Testis (tissue), 2 donors: ENCODE measurements around the gene IDUA.

ENCODE experiments used
- POLR2A ChIP-seq: fragments of 450-650 bp; IDR thresholded peaks from one replicate; pipeline ENCODE4 v1.6.1; 2017; ENCODE audit warnings: antibody characterized with exemption, mild to moderate bottlenecking, moderate library complexity
- TF ChIP-seq, protein P1 (sequence below), 3 experiments: fragments of 450-650 bp in 2 of 3; fragments of 200-600 bp in 1 of 3; sonication (generic) in 1 of 3; IDR thresholded peaks; one replicate each; pipeline ENCODE4 v1.5.1; 2016 to 2019; ENCODE audit warnings: antibody characterized with exemption in 3 of 3, mild to moderate bottlenecking in 2 of 3, moderate library complexity in 1 of 3

DNA sequence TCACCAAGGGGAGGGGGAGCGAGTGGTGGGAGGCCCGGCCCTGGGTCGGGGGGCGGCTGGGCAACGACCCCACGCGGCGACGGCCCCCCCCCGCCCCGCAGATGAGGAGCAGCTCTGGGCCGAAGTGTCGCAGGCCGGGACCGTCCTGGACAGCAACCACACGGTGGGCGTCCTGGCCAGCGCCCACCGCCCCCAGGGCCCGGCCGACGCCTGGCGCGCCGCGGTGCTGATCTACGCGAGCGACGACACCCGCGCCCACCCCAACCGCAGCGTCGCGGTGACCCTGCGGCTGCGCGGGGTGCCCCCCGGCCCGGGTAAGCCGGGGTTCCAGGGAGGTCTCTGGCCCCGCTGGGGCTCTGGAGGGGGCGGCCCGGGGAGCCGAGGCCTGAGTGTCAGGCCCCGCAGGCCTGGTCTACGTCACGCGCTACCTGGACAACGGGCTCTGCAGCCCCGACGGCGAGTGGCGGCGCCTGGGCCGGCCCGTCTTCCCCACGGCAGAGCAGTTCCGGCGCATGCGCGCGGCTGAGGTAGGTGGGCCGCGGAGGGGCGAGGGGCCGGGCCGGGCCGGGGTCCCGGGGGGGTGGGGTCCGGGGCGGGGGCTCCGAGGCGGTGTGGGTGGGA, 15.9 kb downstream of the IDUA start:
- TF ChIP-seq POLR2A, result no peak
- TF ChIP-seq, protein P1, sequence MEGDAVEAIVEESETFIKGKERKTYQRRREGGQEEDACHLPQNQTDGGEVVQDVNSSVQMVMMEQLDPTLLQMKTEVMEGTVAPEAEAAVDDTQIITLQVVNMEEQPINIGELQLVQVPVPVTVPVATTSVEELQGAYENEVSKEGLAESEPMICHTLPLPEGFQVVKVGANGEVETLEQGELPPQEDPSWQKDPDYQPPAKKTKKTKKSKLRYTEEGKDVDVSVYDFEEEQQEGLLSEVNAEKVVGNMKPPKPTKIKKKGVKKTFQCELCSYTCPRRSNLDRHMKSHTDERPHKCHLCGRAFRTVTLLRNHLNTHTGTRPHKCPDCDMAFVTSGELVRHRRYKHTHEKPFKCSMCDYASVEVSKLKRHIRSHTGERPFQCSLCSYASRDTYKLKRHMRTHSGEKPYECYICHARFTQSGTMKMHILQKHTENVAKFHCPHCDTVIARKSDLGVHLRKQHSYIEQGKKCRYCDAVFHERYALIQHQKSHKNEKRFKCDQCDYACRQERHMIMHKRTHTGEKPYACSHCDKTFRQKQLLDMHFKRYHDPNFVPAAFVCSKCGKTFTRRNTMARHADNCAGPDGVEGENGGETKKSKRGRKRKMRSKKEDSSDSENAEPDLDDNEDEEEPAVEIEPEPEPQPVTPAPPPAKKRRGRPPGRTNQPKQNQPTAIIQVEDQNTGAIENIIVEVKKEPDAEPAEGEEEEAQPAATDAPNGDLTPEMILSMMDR (IDR thresholded peaks at IDR 0.05), result no peak
